Fibroblast of skin of back (primary cell): ENCODE results near the gene ZFP14. TPM values are rescaled to one million over a fixed set of nuclear protein-coding genes. Genes with fewer than 3 reads are reported as not detected.

Experiments used
- DNase-seq: peaks from one replicate; pipeline ENCODE4 v3.0.0-alpha.2; 2013
- polyA plus RNA-seq, 2 experiments: library from polyadenylated mRNA; unstranded; fragments of 120-200 nt; gene quantifications; one replicate each; pipeline ENCODE4 v1.2.1, GENCODE V29; 2013; ENCODE audit not compliant: insufficient read length in 2 of 2

Gene ZFP14
- polyA plus RNA-seq (2013, experiment 1 of 2; ENCODE audit: insufficient read length), result 0.78 TPM
- 1.2 TPM for polyA plus RNA-seq (2013, experiment 2 of 2; ENCODE audit: insufficient read length)

DNA sequence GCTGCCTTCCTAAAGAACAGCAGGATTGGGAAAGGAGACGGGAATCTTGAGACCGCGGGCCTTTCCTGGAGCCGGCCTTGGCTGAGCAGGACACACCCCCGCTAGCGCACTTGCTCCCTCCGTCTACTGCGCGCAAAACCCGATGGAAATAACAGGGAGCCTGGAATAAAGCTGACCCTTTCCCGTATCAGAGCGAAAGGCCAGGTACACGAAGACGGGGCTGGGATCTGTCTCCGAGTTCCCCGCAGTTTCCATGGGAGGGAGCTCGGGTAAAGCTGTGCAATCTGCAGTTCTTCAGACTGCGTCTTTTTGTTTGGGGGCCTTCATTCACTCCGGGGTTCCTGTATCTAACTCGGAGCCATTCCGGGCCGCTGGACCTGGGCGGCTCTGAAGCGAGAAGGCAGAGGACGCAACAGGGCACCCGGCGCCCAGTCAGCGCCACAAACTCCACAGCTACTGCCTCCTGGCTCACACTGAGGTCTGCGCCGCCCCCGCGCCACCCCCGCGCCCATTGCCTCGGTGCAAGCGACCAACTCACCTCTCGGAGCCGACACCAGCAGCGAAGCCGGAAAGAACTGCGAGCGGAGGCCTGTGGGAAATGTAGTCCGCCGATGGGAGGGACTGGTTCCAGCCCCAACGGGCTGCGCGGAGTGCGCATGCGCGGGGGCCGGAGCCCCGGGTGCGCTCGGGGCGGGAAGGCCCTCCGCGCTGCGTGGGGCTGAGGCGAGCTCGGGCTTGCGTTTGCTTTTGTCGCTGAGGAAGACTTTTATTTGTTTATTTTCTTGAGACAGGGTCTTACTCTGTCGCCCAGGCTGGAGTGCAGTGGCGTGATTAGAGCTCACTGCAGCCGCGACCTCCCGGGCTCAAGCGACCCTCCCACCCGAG is at the start of gene ZFP14:
Gene ZFP14, minus strand, starts transcription at position 577 of the 885 bp plus-strand sequence. CDS start 11,309 bp downstream, outside the sequence.
- peak; percentile 94 for DNase-seq

DNA sequence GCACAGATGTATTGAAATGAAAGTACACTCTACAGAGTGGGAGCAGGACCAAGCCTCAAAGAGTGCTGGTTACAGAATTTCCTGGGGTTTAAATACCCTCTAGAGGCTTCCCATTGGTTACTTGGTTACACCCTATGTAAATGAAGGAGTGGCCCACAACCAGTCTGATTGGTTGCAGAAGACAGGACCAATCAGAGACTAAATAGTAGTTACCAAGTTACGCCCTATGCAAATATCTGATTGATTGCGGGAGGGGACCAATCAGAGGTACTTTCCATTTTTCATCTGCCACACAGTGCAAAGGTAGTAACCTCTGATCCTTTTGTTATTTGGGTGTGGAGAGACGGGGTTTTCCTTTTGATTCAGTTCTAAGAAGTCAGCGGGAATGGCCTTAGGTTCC is 44.9 kb upstream of the ZFP14 start:
- no peak for DNase-seq

DNA sequence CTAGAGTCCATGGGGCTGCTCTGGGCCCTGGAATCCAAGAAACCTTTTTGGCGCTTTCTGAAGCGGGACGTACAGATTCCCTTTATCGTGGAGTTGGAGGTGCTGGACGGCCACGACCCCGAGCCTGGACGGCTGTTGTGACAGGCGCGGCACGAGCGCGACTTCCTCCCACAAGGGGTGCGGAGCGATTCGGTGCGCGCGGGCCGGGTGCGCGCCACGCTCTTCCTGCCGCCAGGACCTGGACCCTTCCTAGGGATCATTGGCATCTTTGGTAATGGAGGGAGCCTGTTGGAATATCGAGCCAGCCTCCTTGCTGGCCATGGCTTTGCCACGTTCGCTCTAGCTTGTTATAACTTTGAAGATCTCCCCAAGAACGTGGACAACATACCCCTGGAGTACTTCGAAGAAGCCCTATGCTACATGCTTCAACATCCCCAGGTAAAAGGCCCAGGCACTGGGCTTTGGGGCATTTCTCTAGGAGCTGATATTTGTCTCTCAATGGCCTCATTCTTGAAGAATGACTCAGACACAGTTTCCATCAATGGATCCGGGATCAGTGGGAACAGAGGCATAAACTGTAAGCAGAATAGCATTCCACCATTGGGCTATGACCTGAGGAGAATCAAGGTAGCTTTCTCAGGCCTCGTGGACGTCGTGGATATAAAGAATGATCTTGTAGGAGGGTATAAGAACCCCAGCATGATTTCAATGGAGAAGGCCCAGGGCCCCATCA is 42.9 kb upstream of the ZFP14 start:
- no peak for DNase-seq

DNA sequence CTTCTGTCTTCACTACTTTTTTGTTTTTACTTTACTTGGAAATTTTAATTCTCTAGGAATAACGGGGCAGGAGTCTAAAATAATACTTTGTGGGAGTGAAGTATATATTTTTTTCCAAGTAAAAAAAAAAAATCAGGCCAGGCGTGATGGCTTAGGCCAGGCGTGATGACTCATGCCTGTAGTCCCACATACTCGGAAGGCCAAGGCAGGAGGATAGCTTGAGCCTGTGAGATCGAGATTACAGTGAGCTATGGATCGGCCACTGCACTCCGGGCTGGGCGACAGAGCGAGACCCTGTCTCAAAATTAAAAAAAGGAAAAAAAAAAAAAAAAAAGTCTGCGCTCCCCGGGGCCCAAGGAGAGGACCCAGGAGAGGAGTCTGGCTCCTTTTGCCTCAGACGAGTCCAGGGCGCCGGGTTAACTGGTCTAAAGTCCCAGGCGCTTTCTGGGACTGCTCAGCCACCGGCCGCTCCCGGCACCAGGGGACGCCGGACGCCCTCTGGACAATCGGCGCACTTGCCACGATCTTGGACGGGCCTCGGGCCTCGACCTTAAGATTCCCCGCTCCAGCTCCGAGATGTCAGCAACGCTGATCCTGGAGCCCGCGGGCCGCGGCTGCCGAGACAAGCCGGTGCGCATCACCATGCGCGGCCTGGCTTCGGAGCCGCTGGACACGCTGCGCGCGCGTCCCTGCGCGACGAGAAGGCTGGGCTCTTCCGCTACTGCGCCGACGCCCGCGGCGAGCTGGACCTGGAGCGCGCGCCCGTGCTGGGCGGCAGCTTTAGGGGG is 42.2 kb upstream of the ZFP14 start:
- peak; percentile 30 for DNase-seq

DNA sequence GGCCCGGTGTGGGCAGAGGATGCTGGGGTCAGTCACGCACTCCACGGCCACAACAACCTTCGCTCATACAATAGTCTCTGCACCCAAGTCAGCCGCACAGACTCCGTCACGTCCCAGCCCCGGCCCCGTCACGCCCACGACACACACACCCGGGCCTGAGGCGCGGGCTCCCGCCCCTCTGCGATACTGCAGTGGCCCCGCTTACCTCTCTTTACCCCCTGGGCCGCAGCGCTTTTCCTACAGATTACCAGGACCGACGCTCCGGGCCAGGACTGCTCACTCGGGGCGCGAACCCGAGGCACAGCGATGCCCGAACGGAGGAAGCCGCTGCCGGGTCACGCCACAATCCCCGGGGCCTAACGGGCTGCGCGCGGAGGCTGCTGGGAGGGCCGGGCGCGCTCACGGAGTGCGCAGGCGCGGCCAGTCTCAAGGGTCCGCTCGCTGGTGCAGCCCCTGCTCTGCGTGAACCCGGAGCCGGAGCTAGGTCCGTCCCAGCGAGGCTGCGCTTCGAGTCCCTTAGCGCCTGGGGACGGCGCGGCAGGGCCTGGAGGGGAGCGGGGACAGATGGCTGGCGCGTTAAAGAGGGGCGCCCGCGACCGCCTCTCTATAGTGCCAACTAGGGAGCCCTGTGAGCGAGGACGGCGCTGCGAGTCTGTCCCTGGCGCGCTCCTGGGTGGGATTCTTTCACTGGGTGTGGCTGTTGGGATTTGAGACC is 39.4 kb upstream of the ZFP14 start, which contains the start of gene ZFP82:
Gene ZFP82, minus strand, starts transcription at position 358 of the 715 bp plus-strand sequence. CDS start 8,855 bp downstream, outside the sequence.
- DNase-seq, result peak; percentile 84

DNA sequence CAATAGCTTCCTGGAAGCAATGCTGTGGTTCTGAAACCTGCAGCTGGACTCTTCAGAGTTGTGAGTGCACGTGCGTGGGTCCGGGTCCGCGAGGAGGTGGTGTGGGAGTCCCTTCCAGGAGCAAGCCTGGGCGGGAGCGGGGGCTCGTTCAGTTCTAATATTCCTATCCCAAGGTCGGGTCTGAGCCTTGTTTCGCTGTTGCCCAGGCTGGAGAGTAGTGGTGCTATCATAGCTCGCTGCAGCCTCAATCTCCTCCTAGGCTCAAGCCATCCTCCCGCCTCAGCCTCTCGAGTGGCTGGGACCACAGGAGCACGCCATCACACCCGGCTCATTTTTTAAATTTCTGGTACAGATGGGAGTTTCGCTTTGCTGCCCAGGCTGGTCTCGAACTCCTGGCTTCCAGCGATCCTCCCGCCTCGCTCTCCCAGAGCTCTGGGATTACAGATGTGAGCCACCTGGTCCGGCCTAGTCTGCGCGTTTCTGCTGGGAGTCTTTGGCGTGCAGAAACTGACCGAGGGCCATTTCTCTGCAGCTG is 38.8 kb upstream of the ZFP14 start:
- DNase-seq, result no peak

DNA sequence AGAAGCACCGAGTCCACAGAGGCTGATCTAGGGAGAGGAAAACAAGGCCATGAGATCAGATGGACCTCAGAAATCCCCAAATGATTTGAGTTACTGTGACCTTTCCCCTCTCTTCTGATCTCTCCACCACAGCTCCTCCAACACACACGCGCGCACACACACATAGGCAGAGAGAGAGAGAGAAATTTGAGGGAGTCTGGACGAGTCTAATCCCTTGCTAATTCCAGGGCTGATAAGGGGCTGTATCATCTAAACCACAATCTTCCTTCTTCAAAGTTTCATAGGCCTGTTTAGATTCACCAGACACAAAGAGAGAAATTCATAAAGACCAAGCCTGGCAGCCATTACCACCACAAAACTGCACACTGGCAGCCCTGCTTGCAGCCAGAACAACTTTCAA is 30.8 kb upstream of the ZFP14 start:
- DNase-seq, result no peak

DNA sequence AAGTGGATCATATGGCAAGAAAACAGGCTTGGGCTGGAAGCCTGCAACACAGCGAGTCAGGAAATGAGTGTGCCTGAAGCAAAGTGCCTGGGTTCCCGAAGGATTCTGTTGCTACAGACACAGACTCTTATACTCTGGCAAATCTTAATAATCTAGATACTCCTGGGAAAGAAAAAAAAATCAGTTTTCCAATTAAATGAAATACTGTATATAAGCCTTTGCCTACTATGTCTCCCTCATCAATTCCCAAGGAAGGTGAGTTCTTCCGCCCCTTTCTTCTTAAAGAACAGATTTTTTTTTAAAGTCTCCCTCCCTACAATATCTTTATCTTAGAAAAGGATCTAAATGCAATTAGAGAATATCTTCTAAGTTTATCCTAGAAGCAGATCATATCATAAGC is 29.1 kb upstream of the ZFP14 start:
- DNase-seq, result no peak

DNA sequence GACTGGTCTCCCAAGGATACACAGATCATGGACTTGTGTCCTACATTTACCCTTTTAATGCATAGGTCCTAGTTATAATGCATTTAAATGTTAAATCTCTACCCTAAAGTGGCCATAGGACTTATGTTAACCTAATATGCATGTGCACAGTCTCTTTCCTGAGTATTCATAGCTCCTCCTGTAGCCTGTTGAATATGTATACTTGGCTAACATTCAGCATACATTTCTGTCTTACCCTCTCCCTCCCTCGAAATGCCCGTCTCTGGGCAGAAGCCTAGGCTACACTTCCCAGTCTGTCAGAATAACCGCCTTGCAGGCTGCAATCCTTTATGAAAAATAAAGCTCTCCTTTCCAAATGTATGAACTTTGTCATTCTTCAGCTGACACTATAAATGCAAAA is 25.5 kb upstream of the ZFP14 start:
- no peak for DNase-seq

DNA sequence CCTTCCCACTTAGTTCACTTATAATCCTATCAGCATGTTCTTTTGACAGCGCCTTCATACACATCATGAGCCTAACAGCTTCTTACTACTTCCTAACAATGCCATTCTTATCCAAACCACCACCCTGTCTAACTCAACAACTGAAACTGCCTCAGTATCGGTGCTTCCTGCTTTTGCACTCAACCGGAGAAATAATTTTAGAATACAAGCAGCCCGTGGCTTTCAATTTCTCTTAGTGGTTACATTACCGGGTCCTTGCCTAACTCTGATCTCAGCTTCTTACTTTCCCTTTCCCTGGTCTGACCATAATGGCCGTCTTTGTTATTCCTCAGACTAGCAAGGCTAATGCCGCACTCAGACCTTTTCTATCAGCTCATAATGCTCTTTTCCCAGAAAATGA is 22.5 kb upstream of the ZFP14 start:
- DNase-seq, result no peak

DNA sequence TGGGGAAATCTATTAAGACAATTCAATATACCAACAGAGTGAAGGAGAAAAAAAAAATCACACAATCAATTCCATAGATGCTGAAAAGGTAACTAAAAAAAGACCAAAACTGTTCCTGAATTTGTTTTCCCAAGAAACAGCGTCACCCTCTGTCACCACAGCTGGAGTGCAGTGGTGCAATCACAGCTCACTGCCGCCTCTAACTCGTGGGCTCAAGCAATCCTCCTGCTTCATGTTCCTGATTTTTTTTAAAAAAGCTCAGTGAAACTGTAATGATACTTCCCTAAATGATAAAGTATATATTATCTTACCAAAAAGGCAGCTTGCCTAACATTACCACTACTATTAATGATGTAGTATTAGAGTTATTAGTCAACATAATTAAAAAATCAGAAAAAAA is 19.6 kb upstream of the ZFP14 start:
- DNase-seq, result no peak

DNA sequence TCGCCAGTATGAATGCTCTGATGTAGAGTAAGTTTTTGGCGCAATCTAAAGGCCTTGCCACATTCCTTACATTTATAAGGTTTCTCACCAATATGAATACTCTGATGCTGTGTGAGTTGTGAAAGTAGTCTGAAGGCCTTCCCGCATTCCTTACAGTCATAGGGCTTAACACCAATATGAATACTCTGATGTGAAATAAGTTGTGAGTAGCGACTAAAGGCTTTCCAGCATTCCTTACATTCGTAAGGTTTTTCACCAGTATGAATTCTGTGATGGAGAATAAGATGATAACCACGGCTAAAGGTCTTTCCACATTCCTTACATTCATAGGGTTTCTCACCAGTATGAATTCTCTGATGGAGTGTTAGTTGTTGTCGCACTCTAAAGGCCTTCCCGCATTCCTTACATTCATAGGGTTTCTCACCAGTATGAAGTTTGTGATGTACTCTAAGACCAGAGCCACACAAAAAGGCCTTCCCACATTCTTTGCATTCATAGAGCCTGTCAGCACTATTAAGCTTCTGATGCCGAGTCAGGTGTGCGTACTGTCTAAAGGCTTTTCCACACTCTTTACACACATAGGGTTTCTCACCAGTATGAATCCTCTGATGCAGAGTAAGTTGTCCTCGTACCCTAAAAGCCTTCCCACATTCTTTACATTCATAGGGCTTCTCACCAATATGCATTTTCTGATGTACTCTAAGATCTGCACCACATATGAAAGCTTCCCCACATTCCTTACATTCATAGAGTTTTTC is 14.1 kb upstream of the ZFP14 start:
- no peak for DNase-seq

DNA sequence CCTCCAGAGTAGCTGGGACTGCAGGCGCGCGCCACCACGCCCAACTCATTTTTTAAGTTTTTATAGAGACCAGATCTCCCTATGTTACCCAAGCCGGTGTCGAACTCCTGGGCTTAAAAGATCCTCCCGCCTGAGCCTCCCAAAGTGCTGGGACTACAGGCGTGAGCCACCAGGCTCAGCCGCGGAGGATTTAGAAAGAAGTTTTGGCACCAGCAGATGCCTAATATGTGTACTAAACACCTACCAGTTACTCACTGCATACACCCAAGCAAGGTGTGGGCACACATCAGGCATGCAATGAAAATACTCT is 464 bp upstream of the ZFP14 start:
- no peak for DNase-seq

DNA sequence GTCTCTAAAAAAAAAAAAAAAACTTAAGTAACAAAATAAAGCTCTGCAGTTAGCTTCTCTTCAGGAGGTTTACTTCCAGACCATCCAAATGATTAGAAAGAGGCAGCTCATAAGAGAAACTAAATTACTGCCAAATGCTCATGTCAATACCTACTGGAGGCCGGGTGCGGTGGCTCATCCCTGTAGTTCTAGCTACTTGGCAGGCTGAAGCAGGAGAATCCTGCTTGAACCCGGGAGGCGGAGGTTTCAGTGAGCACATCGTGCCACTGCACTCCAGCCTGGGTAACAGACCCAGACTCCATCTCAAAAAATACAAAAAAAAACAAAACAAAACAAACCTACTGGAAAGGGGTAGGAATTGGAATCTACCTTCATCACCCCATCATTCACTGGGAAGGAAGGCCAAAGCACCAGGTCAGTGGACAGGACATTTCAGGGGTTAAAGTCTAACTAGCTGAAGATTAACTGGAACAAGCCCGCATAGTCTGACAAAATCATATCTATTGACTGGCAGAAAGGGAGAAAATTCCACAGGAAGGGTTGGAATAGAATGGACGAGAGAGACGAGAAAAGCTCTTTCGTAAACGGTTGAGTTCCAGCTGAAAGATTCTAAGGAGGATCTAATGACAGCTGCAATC is 1.3 kb downstream of the ZFP14 start:
- no peak for DNase-seq

DNA sequence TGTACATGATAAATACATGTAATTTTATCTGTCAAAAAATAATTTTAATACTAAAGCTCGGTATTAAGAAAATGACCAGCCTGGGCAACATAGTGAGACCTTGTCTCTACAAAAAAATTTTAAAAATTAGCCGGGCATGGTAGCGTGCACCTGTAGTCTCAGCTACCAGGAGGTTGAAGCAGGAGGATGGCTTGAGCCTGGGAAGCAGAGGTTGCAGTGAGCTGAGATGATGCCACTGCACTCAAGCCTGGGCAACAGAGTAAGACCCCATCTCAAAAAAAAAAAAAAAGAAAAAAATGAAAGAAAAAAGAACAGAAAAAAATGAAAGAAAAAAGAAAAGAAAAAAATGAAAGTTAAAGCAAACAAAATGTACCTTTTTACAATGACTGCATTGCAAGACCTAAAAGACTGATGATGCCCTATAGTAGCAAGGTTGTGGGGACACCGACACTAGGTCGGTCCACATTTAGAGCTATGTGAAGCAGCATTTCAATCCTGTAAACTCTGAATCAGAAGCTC is 5.3 kb downstream of the ZFP14 start:
- DNase-seq, result no peak

DNA sequence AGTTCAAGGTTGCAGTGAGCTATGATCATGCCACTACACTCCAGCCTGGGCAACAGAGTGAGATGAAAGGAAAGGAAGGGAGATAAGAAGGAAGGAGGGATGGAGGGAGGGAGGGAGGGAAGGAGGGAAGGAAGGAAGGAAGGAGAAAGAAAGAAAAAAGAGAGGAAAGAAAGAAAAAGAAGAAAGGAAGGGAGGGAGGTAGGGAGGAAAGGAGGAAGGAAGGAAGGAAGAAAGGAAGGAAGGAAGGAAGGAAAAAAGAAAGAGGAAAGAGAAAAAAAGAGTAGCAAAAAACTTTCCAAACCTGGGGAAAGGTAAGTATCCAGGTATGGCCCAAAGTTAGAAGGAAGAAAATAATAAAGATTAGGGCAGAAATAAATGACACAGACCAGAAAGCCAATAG is 7.1 kb downstream of the ZFP14 start:
- DNase-seq, result no peak

DNA sequence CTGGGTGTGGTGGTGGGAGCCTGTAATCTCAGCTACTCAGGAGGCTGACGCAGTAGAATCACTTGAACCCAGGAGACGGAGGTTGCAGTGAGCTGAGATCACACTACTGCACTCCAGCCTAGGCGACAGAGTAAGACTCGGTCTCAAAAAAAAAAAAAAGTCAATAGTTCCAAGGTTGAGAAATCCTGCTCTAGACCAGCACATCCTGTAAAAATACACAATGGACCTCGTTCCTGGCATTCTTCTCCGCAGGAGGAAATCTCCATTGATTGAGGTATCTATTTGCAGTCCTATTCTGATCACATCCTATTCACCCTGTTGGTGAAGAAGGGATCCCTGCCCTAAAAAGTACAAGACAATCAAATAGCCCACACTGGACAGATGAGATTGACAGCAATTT is 15.2 kb downstream of the ZFP14 start:
- DNase-seq, result no peak

DNA sequence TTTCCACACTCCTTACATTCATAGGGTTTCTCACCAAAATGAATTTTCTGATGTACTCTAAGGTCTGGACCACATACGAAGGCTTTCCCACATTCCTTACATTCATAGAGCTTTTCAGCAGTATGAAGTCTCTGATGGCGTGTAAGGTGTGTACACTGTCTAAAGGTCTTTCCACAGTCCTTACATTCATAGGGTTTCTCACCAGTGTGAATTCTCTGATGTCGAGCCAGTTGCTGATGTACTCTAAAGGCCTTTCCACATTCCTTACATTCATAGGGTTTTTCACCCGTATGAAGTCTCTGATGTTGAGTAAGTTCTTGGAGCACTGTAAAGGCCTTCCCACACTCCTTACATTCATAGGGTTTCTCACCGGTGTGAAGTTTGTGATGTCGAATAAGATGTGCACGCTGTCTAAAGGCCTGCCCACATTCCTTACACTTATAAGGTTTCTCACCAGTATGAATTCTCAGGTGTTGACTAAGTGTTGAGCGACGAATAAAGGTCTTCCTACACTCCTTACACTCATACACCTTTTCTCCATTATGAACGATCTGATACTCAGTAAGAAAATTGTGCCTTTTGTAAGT is 38.1 kb downstream of the ZFP14 start:
- no peak for DNase-seq

DNA sequence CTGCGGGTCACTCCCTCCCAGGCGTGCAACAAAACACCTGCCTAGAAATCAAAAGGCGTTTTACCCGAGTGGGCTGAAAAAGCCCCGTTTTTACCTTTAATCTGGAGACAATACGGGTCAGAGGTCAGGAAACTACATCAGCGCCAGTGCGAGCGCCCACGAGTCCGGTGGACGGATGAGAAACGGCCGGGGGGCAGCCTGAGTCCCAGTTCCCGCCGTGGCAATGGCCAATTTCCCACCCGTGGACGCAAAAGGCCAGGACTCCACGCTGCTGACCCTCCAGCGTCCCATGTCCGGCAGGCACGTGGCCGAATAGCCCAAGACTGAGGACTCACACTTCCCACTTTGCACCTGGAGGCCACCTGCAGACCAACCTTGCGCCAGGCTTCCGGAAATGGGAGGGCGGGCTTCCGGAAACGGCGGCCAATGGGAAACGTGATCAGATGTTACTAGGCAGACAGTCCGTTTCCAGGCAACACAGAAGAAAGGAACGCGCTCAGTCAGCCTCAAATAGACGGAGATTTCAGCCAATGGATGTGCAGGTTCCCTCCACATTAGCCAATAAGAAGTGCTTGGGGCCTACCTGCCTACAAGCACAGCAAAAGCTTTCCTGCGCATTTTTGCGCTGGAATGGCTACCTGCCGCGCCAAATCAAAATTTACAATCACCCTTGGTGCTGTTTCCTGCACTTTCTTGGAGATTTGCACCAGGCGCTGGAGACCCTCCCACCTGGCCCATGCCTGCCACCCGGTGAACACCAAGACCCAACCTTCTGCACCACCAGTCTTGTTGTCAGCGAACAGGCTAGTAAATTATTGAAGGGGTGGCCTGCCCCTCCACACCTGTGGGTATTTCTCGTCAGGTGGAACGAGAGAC is 47.4 kb downstream of the ZFP14 start:
- peak; percentile 94 for DNase-seq
